CD4-positive, alpha-beta T cell (primary cell): ENCODE data around the gene ASS1. TPM values are rescaled to one million over a fixed set of nuclear protein-coding genes. Genes with fewer than 3 reads are reported as not detected.

Experiments
- ATAC-seq: fragments of 200-7000 bp; cut with Tn5 transposase; one replicate; pipeline ENCODE4 v1.10.0; 2022; ENCODE audit warnings: mild to moderate bottlenecking; ENCODE audit not compliant: poor library complexity
- CTCF ChIA-PET: fragments of 350-600 bp; sonication (Branson Sonifier 250); formaldehyde crosslinking; loops from one replicate; lab custom pipeline; 2021; ENCODE audit warnings: antibody characterized with exemption, inconsistent platforms; lab: Charles Lee
- POLR2A ChIA-PET: fragments of 350-600 bp; sonication (Branson Sonifier 250); formaldehyde crosslinking; loops from one replicate; lab custom pipeline; 2021; ENCODE audit warnings: antibody characterized with exemption, inconsistent platforms; lab: Charles Lee
- DNase-seq, 14 experiments: peaks; one replicate each; pipeline ENCODE4 v3.0.0-alpha.2; 2013 to 2020; ENCODE audit warnings: mixed read lengths in 2 of 14
- H3K27ac ChIP-seq, 2 donors: one replicate each; pipeline versions ENCODE4 v1.5.1 to v1.7.0; 2013; ENCODE audit warnings: low read length in 2 of 2, low read depth in 1 of 2, mild to moderate bottlenecking in 1 of 2
- H3K27me3 ChIP-seq, 2 experiments: 1 replicate in 1 of 2; 2 replicates in 1 of 2; pipeline versions ENCODE4 v1.6.1 to v1.7.0; 2013; ENCODE audit warnings: low read length in 2 of 2, control low read depth in 1 of 2, mild to moderate bottlenecking in 1 of 2, moderate library complexity in 1 of 2; ENCODE audit not compliant: insufficient read depth in 2 of 2, control insufficient read depth in 1 of 2
- H3K36me3 ChIP-seq: one replicate; pipeline ENCODE4 v1.6.1; 2013; ENCODE audit warnings: low read length, control low read depth; ENCODE audit not compliant: insufficient read depth
- H3K4me1 ChIP-seq: one replicate; pipeline ENCODE4 v1.6.1; 2013; ENCODE audit warnings: low read length, control low read depth; ENCODE audit not compliant: insufficient read depth
- H3K4me3 ChIP-seq: one replicate; pipeline ENCODE4 v1.5.1; 2013; ENCODE audit warnings: mild to moderate bottlenecking, low read length, moderate library complexity
- H3K9me3 ChIP-seq, 2 experiments: 1 replicate in 1 of 2; 2 replicates in 1 of 2; pipeline versions ENCODE4 v1.6.1 to v1.7.0; 2013; ENCODE audit warnings: low read length in 2 of 2, mild to moderate bottlenecking in 2 of 2, control low read depth in 1 of 2, moderate library complexity in 1 of 2; ENCODE audit not compliant: control insufficient read depth in 1 of 2, insufficient read depth in 1 of 2
- H3K27ac Mint-ChIP-seq: one replicate; pipeline ENCODE4 v1.8.0; 2020; ENCODE audit warnings: mixed read lengths
- H3K27me3 Mint-ChIP-seq: one replicate; pipeline ENCODE4 v1.8.0; 2021; ENCODE audit warnings: mixed read lengths
- H3K36me3 Mint-ChIP-seq: one replicate; pipeline ENCODE4 v1.8.0; 2021; ENCODE audit warnings: low read depth, mixed read lengths
- H3K4me1 Mint-ChIP-seq: one replicate; pipeline ENCODE4 v1.8.0; 2021; ENCODE audit warnings: low read depth, mixed read lengths
- H3K4me3 Mint-ChIP-seq: one replicate; pipeline ENCODE4 v1.8.0; 2020; ENCODE audit warnings: mild to moderate bottlenecking, mixed read lengths
- H3K9me3 Mint-ChIP-seq: one replicate; pipeline ENCODE4 v1.8.0; 2020; ENCODE audit warnings: mixed read lengths
- intact Hi-C, 2 experiments: fragments of 100-400 bp; cut with DNase I in 1 of 2; cut with micrococcal nuclease in 1 of 2; formaldehyde crosslinking; loops; one replicate each; pipeline versions ENCODE4 v1.15.1 to v1.9.0; 2023 to 2025; cut with DNase I, micrococcal nuclease
- total RNA-seq, 174 experiments: library from RNA in 2 of 174; stranded (reverse) in 2 of 174; gene quantifications; one replicate each; pipeline ENCODE4 v1.2.3 and lab custom pipeline; 2021 to 2026
- TF ChIP-seq, protein P1 (sequence below): fragments of 200-600 bp; IDR thresholded peaks from one replicate; pipeline ENCODE4 v1.8.0; 2022; ENCODE audit warnings: antibody characterized with exemption, mild to moderate bottlenecking

Gene ASS1
- total RNA-seq, 2 experiments from 2014 or later = not detected

DNA sequence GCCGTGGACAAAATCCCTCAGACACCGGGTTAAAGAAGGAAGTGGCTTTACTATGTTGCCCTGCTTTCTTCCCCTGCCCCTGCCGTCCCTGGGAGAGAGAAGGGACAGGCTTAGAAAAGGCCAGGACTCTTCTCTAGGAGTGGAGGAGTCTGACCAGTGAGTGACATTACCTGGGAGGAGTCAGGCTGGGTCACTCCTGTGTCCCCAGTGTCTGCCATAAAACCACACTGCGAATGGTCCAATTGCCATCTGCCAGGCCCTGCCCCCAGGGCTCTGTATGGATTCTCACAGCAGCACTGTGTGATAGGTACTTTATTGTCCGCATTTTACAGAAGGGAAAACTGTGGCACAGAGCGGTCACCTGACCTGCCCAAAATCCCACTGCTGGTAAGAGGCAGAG is 103.3 kb downstream of the ASS1 start:
- H3K27ac Mint-ChIP-seq = no peak overlapping the region
- peaks cover 16% of the 10 kb centered on the region for H3K27me3 Mint-ChIP-seq
- TF ChIP-seq, protein P1, sequence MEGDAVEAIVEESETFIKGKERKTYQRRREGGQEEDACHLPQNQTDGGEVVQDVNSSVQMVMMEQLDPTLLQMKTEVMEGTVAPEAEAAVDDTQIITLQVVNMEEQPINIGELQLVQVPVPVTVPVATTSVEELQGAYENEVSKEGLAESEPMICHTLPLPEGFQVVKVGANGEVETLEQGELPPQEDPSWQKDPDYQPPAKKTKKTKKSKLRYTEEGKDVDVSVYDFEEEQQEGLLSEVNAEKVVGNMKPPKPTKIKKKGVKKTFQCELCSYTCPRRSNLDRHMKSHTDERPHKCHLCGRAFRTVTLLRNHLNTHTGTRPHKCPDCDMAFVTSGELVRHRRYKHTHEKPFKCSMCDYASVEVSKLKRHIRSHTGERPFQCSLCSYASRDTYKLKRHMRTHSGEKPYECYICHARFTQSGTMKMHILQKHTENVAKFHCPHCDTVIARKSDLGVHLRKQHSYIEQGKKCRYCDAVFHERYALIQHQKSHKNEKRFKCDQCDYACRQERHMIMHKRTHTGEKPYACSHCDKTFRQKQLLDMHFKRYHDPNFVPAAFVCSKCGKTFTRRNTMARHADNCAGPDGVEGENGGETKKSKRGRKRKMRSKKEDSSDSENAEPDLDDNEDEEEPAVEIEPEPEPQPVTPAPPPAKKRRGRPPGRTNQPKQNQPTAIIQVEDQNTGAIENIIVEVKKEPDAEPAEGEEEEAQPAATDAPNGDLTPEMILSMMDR = no peak
- ChIA-PET POLR2A (no interaction called here), CTCF (no interaction called here)
- Histone ChIP-seq H3K4me1 (no peaks in the 10 kb centered on the region), H3K9me3 (peaks cover 7 to 21% of the 10 kb centered on the region in 2 experiments), H3K27ac (no peak overlapping the region), H3K4me3 (no peak overlapping the region), H3K27me3 (peaks cover 0 to 3% of the 10 kb centered on the region in 2 experiments), H3K36me3 (no peaks in the 10 kb centered on the region)
- H3K9me3 Mint-ChIP-seq = peaks cover 2% of the 10 kb centered on the region
- ATAC-seq = no peak
- no peaks in the 10 kb centered on the region for H3K36me3 Mint-ChIP-seq
- no peaks in the 10 kb centered on the region for H3K4me1 Mint-ChIP-seq
- intact Hi-C loops = no loop called here
- no peak overlapping the region for H3K4me3 Mint-ChIP-seq
- DNase-seq = no peak

DNA sequence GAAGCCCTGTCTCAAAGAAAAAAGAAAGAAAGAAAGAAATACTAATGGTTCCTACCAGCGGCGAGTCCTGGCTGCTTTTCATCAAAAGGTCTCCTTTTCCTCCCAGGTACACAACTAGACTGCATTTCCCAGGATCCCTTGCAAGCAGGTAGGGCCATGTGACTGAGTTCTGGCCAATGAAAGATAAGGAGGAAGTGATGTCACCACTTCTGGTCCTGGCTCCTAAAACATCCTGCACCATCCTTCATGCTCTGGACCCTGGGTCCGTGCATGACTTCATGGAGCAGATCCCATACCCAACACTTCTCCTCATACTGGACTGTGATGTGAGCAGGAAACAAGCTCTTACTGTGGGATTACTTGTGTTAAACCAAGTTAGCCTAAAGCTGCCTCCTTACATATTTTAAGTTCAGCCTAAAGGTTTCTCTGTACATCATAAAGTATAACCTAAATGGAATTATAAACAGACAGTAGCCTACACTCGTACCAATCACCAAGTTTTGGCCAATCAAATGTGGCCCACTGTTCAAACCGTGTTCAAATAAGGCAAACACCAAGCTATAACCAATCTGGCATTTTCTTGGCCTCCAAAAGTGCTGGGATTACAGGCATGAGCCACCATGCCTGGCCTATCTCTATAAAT is 104.5 kb downstream of the ASS1 start:
- H3K27ac ChIP-seq = no peak overlapping the region
- ChIA-PET CTCF (no interaction called here), POLR2A (no interaction called here)
- H3K4me3 ChIP-seq = no peak overlapping the region
- intact Hi-C loops = no loop called here
- H3K36me3 ChIP-seq = no peaks in the 10 kb centered on the region
- Mint-ChIP-seq H3K4me3 (no peak overlapping the region), H3K9me3 (peaks cover 2% of the 10 kb centered on the region), H3K27me3 (peaks cover 9% of the 10 kb centered on the region), H3K4me1 (no peaks in the 10 kb centered on the region), H3K36me3 (no peaks in the 10 kb centered on the region), H3K27ac (no peak overlapping the region)
- peaks cover 3 to 5% of the 10 kb centered on the region in 2 experiments for H3K27me3 ChIP-seq
- DNase-seq (no peak), ATAC-seq (no peak)
- TF ChIP-seq, protein P1 = no peak
- peaks cover 7 to 21% of the 10 kb centered on the region in 2 experiments for H3K9me3 ChIP-seq
- H3K4me1 ChIP-seq = no peaks in the 10 kb centered on the region

Other genes starting within 250 kb of the ASS1 start
- not detected for gene HMCN2, start 179.2 kb upstream of the ASS1 start, total RNA-seq
- 10 to 100 TPM; 21.2 to 30.2 TPM for gene FUBP3, start 134.6 kb downstream of the ASS1 start, total RNA-seq
- under 1 TPM in 1 of 2 experiments, not detected in 1; 0.14 TPM for gene PRDM12, start 219.6 kb downstream of the ASS1 start, total RNA-seq
- 10 to 100 TPM; 49.2 to 50.2 TPM for gene EXOSC2, start 248.8 kb downstream of the ASS1 start, total RNA-seq